ENCODE measurements around the gene CDK2AP2.
"Not testable (repeated sequence)": the region's sequence is repeated elsewhere in the genome, so short reads cannot be mapped to it uniquely, and the experiment has no call there.

The CDK2AP2 gene

DNA sequence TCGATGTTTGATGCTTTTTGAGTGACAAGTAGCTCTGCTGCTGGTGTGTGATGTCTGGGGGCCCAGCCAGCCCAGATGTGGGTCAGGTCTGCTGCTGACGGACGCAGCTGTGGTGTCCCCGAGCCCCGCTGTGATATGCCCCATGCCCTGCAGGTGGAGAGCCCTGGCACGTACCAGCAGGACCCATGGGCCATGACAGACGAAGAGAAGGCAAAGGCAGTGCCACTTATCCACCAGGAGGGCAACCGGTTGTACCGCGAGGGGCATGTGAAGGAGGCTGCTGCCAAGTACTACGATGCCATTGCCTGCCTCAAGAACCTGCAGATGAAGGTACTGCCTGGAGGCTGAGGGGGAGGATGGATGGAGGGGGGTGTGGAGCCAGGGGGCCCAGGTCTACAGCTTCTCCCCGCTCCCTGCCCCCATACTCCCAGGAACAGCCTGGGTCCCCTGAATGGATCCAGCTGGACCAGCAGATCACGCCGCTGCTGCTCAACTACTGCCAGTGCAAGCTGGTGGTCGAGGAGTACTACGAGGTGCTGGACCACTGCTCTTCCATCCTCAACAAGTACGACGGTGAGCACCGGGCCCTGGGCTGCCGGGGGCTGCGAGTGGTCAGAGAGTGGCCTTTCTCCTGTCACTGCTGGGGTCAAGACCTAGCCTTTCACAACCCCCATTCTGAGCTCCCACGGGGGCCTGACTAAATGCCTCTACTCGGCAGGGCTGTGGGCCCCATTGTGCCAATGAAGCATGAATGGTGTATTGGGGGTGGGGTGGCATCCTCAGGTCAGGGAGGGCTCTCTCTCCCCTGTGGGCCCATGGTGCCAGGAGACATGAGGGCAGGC lies 17.9 kb downstream of the CDK2AP2 start:
- DNase-seq: no peak

DNA sequence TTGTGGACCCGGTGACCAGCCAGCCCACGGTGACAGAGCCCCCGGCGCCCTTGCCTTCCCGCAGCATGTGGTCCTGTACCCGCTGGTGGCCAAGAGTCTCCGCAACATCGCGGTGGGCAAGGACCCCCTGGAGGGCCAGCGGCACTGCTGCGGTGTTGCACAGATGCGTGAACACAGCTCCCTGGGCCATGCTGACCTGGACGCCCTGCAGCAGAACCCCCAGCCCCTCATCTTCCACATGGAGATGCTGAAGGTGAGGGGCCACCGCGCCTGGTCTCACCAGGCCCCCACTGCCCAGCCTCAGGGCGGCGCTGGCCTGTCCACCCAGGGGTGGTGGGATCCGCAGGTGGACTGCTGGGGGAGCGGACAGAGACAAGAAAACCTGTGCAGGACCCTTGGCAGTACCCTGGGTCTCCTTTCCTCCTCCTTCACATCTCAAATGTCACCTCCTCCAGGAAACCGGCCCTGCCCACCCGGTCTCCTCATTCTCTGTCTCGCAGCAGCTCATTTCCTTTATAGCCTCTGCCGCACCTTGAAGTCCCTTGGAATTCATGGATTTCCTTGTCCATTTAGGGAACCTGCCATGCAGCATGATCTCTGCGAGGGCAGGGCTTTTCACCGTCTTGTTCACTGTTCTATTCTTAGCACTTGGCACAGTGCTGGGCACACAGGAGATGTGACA lies 18.6 kb downstream of the CDK2AP2 start:
- no peak for DNase-seq

- DNase-seq: no peak
Observed at GRCh38 chr11:67486481-67487195, 21.3 kb downstream of the CDK2AP2 start.

- DNase-seq: not testable (repeated sequence)
Observed at GRCh38 chr11:67485873-67486361, 22.0 kb downstream of the CDK2AP2 start.

DNA sequence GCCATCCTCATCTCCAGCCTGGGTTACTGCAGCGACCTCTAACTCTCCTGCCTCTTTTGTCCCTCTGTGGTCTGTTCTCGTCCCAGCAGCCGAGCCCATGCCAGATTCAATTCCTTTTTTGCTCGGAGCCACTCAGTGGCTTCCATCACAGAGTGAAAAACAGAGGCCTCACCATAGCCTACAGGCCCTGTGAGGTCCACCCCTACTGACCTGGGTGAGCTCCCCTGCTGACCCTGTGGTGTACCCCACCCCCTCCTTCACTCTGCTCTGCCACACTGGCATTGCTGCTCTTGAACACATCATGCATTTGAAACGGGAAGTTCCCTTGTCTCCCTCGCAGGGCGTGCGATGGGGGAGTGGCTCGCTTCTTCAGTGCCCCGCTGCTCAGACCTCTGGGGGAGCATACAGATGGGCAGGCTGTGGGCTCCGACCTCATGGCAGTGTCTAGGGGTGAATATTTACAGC lies 23.1 kb downstream of the CDK2AP2 start:
- DNase-seq: peak in 5 of 14 donors; percentile 8 to 26 (median 20)

DNA sequence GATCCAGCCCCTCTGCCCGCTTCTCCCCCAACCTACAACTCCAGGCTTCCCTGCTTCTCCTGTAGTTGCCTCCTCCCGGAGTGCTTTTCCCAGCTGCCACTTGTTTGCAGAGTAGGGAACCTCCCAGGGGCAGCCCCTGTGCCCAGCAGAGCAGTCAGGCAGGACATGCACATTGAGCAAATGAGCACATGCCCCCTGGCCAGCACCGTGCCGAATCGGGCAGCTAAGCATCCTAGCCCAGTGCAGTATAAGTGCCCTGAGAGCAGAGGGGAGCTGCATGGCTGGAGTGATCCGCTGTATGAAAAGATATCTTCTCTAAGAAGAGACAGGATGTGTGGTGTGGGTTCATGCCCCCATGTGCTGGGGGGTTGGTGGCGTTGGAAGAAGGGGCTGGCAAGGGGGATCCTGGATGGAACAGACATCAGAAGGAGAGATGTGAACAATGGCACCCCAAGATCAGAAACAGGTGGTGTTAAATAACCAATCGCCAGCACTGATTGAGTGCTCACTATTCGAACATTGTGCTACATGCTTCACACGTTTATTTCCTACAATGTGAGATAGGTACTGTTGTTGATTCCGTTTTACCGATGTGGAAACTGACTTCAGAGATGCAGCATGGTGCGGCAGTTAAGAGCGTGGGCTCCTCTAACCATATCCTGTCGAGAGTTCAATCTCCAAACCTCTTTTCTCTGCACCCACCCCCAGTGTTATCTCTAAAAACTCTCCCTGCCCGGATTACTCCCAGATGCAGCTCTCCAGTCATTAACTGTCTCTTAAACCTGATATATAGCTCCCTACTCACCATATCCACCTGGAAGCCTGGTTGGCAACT lies 23.9 kb downstream of the CDK2AP2 start:
- no peak for DNase-seq

DNA sequence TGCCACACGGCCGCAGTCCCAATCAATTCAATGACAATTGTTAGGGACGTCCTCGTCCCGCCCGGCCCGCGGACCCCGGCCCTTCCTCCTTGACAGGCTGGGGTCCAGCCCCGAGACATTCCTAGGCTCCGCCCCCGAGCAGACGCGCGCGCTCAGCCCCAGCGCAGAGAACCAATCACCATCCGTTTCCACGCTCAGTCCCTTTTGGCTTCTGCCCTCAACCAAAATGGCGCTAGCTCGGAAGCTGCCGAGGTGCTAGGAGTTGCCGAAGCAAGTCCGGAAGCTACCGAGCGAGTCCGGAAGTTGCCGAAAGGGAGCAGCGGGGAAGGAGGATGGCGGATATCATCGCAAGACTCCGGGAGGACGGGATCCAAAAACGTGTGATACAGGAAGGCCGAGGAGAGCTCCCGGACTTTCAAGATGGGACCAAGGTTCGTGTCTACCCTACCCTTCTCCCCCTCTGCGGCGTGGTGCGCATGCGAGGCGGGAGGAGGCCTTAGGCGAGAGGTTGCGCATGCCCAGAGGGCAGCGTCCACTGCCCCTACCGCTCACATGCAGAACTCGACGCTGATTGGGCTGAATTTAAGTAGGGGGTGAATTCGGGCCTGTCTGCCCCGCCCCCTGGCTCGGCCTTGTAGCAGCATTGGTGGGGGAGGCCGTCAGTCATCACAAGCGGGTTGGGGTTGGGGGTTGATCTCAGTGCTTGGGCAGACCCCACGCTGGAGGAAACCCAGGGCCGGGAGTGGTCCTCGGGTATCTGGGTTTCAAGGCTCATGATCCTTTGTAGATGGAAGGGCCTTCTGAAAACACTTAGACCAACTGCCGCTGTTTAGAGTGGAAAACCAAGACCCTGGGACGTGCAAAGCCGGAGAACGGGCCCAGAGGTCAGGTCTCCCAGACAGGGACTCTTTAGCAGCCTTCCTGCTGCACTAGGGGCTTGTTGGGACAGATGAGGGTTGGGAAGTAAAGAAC lies 24.8 kb downstream of the CDK2AP2 start, which contains the start of gene AIP:
TSS of gene AIP (plus strand) at position 200 of the 972 bp plus-strand sequence. CDS start at position 333, 133 bp downstream.
- peak; percentile 85 to 100 (median 96) for DNase-seq

DNA sequence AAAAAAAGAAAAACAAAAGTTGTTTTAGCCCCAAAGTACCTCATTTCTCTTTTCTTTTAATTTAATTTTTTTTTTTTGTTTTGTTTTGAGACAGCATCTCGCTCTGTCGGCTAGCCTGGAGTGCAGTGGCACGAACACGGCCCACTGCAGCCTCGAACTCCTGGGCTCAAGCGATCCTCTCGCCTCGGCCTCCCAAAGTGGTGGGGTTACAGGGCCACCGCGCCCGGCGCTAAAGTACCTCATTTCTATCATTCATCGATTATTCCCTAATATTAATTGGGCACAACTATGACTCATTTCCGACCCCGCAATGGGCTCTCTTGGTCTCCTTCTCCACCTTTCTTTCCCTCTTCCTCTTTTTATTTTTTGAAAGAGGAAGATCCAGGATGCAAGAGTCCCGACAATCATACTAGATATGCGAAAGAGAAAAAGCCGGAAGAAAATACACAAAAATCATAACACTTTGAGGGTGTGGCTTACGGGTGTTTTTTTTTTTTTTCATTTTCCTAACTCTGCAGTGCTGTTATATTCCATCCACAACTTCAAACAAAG lies 25.6 kb downstream of the CDK2AP2 start:
- no peak for DNase-seq

GRCh38 chr11:67477344-67478050 lies 30.5 kb downstream of the CDK2AP2 start:
- not testable (repeated sequence) for DNase-seq

- DNase-seq: not testable (repeated sequence)
Observed at GRCh38 chr11:67476692-67477091, 31.3 kb downstream of the CDK2AP2 start.

DNA sequence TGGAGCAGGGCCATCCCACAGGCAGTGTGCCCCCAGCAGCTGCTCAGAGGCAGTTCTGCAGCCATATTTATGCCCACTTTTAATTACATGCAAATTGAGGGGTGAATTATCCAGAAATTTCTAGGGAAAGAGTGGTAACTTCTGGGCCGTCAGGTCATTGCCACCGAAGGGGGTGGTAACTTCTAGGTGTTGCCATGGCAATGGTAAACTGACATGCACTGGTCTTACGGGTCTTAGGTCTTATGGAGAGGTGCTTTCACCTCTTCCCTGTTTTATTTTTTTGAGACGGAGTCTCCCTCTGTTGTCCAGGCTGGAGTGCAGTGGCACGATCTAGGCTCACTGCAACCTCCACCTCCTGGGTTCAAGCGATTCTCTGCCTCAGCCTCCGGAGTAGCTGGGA lies 35.1 kb downstream of the CDK2AP2 start:
- DNase-seq: no peak

- DNase-seq: no peak
Observed at GRCh38 chr11:67470337-67471002, 37.5 kb downstream of the CDK2AP2 start.

DNA sequence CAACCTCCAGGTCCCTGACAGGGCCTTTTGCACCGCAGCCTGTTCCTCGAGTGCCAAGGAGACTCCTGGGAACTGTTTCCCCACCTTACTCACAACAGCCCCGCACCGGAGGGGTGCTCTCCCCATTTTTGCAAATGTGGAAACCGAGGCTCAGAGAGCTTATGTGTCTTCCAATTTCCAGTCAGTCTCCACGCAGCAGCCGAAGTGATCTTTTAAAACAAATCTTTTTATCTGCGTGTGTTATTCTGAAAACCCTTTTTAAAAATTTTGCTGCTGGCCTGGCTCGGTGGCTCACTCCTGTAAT lies 38.5 kb downstream of the CDK2AP2 start:
- no peak for DNase-seq

- DNase-seq: peak; percentile 59 to 94 (median 87)
Observed at GRCh38 chr11:67468759-67469507, 39.0 kb downstream of the CDK2AP2 start, which contains the start of gene TMEM134. Gene TMEM134, minus strand, starts transcription at chr11:67469251. Its CDS starts 59 bp downstream, at chr11:67469192.

DNA sequence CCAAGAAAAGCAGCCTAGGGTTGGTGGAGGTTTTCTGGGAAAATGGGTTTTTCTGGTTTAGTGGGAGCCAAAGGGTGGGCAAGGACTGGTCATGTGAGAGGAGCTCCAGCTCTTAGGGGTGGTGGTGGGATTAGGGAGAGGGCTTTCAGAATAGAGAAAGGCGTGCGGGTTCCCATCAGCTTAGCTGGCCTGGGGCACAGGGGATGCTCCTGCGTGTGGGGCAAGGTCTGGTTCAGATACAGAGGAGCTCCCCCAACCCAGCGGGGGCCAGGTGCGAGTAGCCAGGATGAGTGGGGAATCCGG lies 39.6 kb downstream of the CDK2AP2 start:
- DNase-seq: peak in 1 of 14 donors; percentile 60

- DNase-seq: peak in 2 of 14 donors; percentile 56 to 63
Observed at GRCh38 chr11:67468056-67468455, 39.9 kb downstream of the CDK2AP2 start.

GRCh38 chr11:67466962-67467771 lies 40.8 kb downstream of the CDK2AP2 start:
- DNase-seq: no peak
